ENCODE data around the gene STAT4.

STAT4 gene

GRCh38 chr2:191051177-191051576 lies 99.6 kb downstream of the STAT4 start:
- TF ChIP-seq CSDC2 (CRISPR knock-in tag; IDR thresholded peaks at IDR 0.05) (no peak), POU6F1 (CRISPR knock-in tag; IDR thresholded peaks at IDR 0.05; ENCODE audit: borderline replicate concordance, low read depth) (no peak), PATZ1 (CRISPR knock-in tag; IDR thresholded peaks at IDR 0.05; ENCODE audit: borderline replicate concordance) (no peak)
- ATAC-seq: no peak

- TF ChIP-seq ZC3H10 (CRISPR knock-in tag; IDR thresholded peaks at IDR 0.05) (no peak), ZNF8 (CRISPR knock-in tag; IDR thresholded peaks at IDR 0.05) (no peak), ARNTL (CRISPR knock-in tag; IDR thresholded peaks at IDR 0.05; ENCODE audit: borderline replicate concordance, low read depth) (no peak), PATZ1 (CRISPR knock-in tag; IDR thresholded peaks at IDR 0.05; ENCODE audit: borderline replicate concordance) (no peak), TSHZ2 (CRISPR knock-in tag; IDR thresholded peaks at IDR 0.05) (no peak), GLIS3 (CRISPR knock-in tag; IDR thresholded peaks at IDR 0.05) (no peak), ZFP3 (CRISPR knock-in tag; IDR thresholded peaks at IDR 0.05) (no peak), POU6F1 (CRISPR knock-in tag; IDR thresholded peaks at IDR 0.05; ENCODE audit: borderline replicate concordance, low read depth) (no peak), ZNF70 (CRISPR knock-in tag; IDR thresholded peaks at IDR 0.05) (no peak), RARB (CRISPR knock-in tag; IDR thresholded peaks at IDR 0.05) (no peak), ZNF565 (CRISPR knock-in tag; conservative IDR thresholded peaks at IDR 0.05; ENCODE audit: low read depth) (no peak), OSR1 (CRISPR knock-in tag; IDR thresholded peaks at IDR 0.05) (no peak), CSDC2 (CRISPR knock-in tag; IDR thresholded peaks at IDR 0.05) (no peak), TOX (CRISPR knock-in tag; IDR thresholded peaks at IDR 0.05; ENCODE audit: borderline replicate concordance) (no peak), CSRNP3 (CRISPR knock-in tag; IDR thresholded peaks at IDR 0.05) (no peak), TCF4 (CRISPR knock-in tag; IDR thresholded peaks at IDR 0.05; ENCODE audit: borderline replicate concordance) (no peak), PPARA (CRISPR knock-in tag; IDR thresholded peaks at IDR 0.05; ENCODE audit: borderline replicate concordance) (no peak)
- ATAC-seq: no peak
These were observed 100.2 kb downstream of the STAT4 start for GRCh38 chr2:191050640-191050987.

Data from SK-N-SH treated with all-trans-retinoic acid at 6 μM for 48 hours (cell line).